GM18507 (cell line): ENCODE results near the gene POLR3E.

Source experiments
- DNase-seq: peaks from one replicate; pipeline ENCODE4 v3.0.0; 2011; ENCODE audit warnings: low read depth; ENCODE audit not compliant: insufficient read length; ENCODE audit errors: extremely low spot score
- FAIRE-seq: peaks from 2 replicates; lab custom pipeline; 2011; peaks lifted over from hg19 to GRCh38; lab: Jason Lieb, UNC

Gene POLR3E

GRCh38 chr16:22297114-22297870, at the start of gene POLR3E:
Gene POLR3E (plus strand): TSS chr16:22297409. CDS start chr16:22302969, 5,560 bp downstream.
- peak; percentile 91 for FAIRE-seq

GRCh38 chr16:22250522-22250921, 46.7 kb upstream of the POLR3E start:
- DNase-seq (no peak), FAIRE-seq (no peak)

More at GRCh38 chr16:22297114-22297870, at the start of gene POLR3E:
- peak; percentile 89 for DNase-seq

GRCh38 chr16:22252317-22252716, 44.9 kb upstream of the POLR3E start:
- no peak for FAIRE-seq
- no peak for DNase-seq

DNA sequence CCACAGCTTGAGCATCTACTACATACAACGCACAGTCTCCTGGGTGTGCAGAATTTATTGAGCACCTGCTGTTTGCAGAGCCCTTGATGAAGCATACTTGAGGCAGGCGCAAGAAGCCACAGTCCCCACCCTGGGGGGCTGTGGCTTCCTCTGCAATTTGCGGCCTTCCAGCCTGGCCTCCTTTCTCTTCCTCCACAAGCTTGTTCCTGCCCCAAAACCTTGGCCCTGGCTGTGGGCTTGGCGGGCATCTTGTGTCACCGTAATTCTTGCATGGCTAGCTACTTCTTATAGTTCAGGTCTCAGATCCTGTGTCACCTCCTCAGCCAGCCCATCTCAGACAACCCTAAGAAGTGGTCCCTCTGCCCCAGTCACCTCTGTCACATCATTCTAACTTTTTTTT, 43.9 kb upstream of the POLR3E start:
- no peak for FAIRE-seq
- DNase-seq = no peak

DNA sequence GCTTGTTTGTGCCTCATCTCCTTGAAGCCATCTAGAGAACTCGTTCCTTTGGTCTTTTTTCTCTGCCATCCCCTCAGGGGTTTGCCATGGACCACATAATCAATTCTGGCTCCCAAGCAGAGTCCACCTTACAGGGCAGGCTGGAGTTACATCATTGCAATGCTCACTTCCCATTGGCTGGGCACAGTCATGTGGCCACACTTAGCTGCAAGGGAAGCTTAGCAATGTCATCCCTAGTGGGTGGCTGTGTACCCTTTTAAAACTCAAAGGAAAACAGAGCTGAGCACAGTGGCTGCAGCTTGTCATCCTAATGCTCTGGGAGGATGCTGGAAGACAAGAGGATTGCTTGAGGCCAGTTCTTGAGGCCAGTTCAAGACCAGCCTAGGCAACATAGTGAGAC, 41.9 kb upstream of the POLR3E start:
- DNase-seq (no peak), FAIRE-seq (no peak)

DNA sequence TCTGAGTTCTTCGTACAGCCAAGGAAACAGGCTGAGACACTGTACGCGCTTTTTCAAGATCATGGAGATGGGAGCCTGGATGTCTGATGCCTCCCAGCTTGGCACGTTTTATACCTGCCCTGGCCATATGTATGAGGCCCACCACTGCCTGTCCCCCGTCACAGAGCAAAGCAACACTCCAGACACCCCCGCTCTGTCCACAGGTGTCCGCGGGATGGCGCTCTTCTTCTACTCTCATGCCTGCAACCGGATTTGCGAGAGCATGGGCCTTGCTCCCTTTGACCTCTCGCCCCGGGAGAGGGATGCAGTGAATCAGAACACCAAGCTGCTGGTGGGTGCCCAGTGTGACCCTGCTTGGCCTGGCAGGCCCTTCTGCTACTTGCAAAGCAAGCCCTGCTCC, 39.8 kb upstream of the POLR3E start:
- FAIRE-seq (no peak), DNase-seq (no peak)

GRCh38 chr16:22260490-22260889, 36.7 kb upstream of the POLR3E start:
- DNase-seq = no peak
- no peak for FAIRE-seq

DNA sequence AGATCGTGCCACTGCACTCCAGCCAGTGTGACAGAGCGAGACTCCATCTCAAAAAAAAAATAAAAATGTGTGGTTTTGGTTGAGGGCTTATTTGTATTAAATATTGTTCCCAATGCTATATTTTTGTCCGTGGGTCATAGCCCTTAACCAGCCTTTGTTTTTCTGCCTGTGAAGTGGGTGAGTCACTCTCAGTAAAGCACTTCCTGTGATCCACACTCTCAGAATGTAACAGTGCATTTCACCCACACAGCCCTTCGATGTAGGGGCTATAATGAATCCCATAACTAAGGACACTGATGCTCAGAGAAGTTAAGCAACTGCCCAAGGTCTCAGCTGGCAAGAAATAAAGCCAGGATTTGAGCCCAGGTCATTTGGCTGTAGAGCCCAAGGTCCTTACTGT, 34.7 kb upstream of the POLR3E start:
- no peak for DNase-seq
- FAIRE-seq = no peak

DNA sequence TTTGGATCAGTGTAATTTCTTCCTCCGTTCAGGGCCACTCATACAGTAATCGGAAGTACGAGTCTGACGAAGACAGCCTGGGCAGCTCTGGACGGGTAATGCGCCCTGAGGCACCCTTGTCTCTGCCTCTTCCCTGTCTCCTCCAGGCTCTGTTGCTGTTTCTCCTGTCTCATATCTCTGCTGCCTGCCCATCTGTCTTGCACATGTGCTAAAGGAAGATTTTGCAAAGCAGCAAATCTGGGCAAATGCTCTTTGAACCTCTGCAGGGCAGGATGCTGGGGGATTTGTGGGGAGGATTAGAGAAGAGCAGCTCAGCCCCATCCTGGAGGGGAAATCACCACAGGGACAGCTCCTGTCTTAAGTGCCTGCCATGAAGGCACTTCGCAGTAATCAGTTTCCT, 32.4 kb upstream of the POLR3E start:
- FAIRE-seq = no peak
- no peak for DNase-seq

DNA sequence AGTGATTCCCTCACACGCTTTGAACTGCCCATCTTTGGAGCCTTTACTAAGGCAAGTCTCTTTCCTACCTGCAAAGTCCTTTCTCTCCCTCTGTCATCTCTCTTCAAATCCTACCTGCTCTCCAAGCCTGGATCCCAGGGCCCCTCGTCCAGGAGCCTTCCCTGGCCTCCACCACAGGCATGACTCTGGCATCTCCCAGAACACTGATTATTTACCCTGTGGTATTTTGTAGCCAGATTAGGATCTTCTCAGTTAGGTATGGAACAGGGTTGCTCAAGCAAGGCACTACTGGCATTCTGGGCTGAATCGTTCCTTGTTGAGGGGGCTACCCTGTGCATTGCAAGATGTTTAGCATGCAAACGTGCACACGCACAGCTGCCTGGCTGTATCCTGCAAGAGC, 31.9 kb upstream of the POLR3E start:
- DNase-seq = no peak

DNA sequence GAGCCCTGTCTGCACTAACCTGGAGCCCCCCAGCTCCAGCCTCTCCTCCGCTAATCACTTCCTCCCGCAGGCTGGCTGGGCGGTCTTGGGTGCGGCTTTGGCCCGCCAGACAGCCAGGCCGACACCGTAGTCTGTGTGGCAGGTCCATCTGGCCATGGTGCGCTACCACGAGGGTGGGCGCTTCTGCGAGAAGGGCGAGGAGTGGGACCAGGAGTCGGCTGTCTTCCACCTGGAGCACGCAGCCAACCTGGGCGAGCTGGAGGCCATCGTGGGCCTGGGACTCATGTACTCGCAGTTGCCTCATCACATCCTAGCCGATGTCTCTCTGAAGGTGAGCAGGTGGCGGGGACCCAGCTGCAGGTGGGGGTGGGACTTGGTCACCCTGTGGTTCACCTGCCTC, 30.7 kb upstream of the POLR3E start:
- DNase-seq (no peak), FAIRE-seq (no peak)

More for the DNA sequence above, 31.9 kb upstream of the POLR3E start:
- FAIRE-seq = no peak

DNA sequence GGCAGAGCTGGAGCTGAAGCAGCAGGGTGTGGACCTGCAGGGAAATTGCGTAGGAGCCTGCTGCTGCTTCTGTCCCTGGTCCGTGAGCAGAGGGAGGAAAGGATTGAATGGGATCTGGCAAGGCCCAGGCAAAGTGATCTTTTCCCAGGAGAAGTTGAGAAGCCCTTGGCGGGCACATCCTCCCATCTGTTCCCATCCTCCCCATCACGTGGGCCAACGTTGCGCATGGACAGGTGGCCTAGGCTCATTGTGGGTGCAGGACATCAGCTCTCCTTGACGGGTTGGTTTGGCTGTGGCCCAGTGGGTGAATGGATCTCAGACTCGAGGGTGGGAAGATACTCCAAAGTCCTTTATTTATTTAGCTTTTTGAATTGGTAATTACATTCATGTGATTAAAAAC, 29.4 kb upstream of the POLR3E start:
- DNase-seq = no peak
- no peak for FAIRE-seq

DNA sequence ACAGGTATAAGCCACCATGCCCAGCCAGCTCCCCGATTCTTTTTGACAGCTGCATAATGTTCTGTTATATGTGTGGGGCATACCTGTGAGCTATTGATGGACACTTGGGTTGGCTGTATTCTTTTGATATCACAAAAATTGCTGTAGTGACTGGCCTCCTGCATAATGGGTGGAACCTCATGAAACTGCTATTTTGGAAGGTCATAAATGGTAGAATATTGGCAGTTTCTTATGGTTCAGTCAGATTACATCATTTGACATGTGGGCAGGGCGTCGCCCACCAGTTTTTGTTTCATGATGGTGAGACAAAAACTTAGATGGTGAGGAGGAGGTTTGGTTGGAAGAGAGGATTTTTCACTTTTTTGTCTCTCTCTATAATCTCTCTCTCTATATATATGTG, 26.7 kb upstream of the POLR3E start:
- FAIRE-seq = no peak
- DNase-seq = no peak

DNA sequence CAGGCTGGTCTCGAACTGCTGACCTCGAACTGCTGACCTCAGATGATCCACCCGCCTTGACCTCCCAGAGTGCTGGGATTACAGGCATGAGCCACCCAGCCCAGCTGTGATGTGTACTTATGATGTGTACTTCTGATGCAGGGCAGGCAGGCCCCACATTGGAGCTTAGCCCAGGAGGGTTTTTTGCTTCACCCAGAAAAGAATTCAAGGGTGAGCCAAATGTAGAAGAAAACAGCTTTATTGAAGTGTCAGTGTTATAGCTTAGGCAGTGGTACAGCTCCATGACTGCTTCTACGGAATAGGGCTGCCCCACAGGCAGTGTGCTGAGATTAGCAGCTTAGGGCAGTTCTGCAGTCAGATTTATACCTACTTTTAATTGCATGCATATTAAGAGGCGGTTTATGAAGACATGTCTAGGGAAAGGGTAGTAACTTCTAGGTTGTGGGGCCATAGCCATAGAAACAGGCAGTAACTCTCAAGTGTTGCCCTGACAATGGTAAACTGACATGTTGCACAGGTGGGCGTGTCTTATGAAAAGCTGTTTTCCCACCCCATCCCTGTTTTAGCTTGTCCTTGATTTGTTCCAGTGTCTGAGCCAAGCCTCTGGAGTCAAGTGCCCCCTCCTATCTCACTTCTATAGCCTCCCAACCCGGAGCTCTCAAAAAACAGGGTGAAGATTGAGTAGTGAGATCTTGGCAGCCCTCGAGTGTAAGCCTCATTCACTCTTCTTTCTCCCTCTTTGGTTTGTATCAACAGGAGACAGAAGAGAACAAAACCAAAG, 24.1 kb upstream of the POLR3E start:
- DNase-seq = no peak
- no peak for FAIRE-seq

- FAIRE-seq (no peak), DNase-seq (no peak)
Measured at GRCh38 chr16:22274916-22275315, 22.3 kb upstream of the POLR3E start.

DNA sequence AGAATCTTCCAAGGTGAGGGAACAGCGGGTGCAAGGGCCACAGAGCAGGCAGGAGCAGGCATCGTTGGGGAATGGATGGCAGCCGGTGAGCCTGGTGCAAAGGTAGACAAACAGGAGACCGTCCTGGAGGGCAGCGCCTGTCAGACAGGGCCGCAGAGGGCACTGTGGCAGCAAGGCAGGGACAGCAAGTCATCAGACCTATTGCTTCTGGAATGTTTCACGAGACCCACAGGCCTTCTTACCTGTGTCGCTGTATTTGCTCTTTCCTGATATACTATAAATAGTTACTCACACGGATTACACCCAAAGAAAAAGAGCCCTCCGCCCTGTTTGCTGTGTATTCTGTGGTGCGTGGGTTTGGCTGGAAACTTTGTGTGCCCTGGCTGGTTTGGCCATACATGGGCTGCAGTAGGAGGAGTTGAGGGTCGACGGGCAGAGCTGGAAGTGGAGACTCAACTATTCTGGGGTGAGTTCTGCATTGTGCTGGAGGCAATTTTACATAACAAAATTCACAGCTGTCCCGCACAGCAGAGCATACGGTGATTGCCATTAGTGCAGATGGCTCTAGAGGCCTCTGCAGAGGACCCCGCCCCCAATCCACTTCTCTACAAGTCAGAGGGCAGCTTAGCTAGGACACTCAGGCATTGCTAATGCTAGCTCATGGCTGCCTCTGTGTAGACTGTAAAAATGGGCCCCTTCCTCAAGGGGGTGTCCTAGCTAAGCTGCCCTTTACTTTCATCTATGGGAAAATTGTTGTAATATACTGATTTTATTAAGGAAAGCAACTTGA, 18.6 kb upstream of the POLR3E start:
- DNase-seq (no peak), FAIRE-seq (no peak)

- FAIRE-seq = no peak
- DNase-seq = no peak
Measured at GRCh38 chr16:22282254-22282892, 14.8 kb upstream of the POLR3E start.

DNA sequence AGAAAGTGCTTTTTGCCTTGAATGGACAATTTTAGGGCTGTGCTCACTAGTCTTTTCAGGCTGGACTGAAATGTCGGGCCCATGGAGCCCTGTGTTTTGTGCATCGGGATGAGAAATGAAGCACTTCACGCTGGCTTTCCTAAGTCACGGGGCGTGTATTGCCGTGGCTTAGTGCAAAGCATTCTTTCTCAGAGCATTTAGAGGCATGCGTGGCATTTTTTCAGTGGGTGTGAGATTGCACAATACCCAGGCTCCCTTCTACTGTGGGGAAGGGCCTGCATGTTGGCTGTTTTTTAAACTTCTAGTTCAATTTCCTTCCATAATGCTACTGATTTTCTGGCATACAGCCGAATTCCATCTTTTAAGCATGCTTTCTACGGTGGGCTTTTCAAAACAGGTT, 12.6 kb upstream of the POLR3E start:
- no peak for DNase-seq
- FAIRE-seq = no peak

- no peak for DNase-seq
- FAIRE-seq = no peak
Measured at GRCh38 chr16:22285080-22285479, 12.1 kb upstream of the POLR3E start.

DNA sequence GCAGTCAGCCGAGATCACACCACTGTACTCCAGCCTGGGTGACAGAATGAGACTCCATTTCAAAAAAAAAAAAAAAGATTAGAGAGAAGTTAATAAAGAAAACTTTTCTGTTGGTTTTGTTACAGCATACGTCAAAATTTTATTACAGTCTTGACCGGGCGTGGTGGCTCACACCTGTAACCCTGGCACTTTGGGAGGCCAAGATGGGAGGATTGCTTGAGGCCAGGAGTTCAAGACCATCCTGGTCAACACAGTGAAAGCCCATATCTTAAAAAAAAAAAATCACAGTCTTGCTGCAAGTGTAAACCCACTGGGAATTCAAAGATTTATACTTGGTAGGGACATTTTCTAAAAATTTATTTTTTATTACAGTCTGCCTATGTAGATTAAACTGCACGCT, 6.2 kb upstream of the POLR3E start:
- FAIRE-seq (no peak), DNase-seq (no peak)
